ENCODE data around the gene ID2.

The ID2 gene

DNA sequence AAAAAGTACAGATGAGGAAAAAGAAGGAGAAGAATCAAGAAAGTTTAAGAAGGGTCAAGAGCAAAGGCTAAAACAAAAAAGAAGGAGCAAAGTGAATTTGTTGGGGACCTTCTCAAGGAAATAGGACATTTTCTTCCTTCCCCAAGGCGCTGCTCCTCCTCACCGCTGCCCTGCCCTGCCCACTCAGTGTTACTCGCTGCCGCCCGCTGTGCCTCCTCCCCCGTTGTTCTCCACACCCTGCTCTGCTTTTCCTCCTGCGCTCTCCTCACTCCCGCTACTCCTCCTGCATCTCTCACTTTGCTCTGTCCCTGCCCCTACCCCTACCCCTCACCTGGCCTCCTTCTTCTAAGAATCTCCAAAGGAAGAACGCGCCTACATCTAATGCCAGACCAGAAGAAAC, 50.7 kb downstream of the ID2 start:
- no peak for DNase-seq (ENCODE audit: low spot score)

Data from AG08395 (cell line).